Measurements from ENCODE around the gene ZNF337.
A peak's percentile ranks its signal among the peaks of the same experiment; 100 is the strongest.
"Not testable (repeated sequence)": the region's sequence is repeated elsewhere in the genome, so short reads cannot be mapped to it uniquely, and the experiment has no call there.

Gene ZNF337

GRCh38 chr20:25692499-25692898, 4.2 kb downstream of the ZNF337 start:
- no peak for DNase-seq

GRCh38 chr20:25690427-25690826, 6.2 kb downstream of the ZNF337 start:
- DNase-seq = no peak

DNA sequence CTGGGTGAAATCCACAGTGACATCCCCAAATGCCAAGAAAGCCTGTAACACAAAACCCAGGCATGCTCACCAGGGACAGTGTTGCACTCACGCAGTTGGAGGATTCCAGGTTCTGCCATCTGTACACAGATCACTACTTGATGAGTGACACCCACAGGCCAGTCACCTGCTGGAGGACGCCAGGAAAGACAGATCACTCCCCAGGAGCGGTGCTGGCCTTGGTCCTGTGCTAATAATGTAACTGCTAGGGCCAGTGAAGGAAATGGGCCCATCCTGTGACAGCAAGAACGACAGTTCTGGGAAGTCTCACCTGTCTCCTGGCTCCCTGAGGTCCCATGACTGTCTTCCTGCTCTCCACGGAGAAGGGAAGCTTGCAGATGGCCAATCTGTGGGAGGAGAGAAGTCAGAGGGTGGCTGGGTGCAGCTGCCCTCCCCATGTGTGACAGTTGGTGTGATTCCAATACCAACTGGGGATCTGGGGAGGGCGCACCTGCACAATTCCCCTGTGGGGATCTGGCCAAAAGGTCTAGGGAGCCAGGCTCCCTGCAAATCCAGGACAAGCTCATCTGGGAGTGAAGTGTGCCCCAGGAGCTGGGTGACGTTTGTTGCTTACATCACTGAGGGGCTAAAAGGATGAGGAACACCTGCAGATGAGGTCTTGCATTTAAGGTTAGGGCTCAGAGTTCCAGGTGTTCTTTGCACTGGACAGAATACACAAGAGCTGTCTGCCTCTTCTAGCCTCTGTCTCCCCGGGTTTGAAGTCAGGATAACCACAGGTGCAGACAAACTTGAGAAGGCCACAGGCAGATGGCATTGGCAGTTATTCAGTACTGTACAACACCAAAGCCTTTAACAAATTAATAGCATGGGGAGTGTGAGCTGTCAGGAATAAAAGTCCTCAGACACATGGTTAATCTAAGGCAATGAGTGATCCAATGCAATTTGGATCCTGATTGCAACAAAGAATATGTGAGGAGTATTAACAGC, 10.3 kb downstream of the ZNF337 start:
- DNase-seq = no peak

- DNase-seq = no peak
These were observed 11.2 kb downstream of the ZNF337 start for GRCh38 chr20:25685276-25686080.

GRCh38 chr20:25683826-25684225, 12.8 kb downstream of the ZNF337 start:
- not testable (repeated sequence) for DNase-seq

- no peak for DNase-seq
These were observed 13.6 kb downstream of the ZNF337 start for GRCh38 chr20:25683050-25683449.

GRCh38 chr20:25676164-25676809, 20.4 kb downstream of the ZNF337 start:
- peak; percentile 2 for DNase-seq

GRCh38 chr20:25675161-25675560, 21.5 kb downstream of the ZNF337 start:
- no peak for DNase-seq

DNA sequence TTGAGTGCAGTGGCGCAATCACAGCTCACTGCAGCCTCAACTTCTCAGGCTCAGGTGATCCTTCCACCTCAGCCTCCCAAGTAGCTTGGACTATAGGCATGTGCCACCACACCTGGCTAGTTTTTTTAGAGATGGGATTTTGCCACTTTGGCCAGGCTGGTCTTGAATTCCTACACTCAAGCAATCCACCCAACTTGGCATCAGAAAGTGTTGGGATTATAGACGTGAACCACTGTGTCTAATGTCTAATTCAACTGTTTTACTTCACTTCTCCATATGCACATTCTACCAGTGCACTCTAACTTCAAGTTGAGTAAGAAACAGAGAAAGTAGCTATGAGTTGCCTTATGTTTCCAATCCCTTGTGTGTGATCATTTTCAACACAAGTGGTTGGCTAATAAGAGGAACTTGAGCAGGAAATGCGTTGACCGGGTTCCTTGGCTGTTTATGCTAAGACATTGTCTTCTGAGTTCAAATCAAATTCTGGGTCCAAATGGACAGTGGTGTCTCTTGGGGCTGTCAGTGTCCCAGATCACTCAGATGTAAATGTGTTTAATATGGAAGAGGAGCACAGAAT, 23.9 kb downstream of the ZNF337 start:
- DNase-seq = no peak

DNA sequence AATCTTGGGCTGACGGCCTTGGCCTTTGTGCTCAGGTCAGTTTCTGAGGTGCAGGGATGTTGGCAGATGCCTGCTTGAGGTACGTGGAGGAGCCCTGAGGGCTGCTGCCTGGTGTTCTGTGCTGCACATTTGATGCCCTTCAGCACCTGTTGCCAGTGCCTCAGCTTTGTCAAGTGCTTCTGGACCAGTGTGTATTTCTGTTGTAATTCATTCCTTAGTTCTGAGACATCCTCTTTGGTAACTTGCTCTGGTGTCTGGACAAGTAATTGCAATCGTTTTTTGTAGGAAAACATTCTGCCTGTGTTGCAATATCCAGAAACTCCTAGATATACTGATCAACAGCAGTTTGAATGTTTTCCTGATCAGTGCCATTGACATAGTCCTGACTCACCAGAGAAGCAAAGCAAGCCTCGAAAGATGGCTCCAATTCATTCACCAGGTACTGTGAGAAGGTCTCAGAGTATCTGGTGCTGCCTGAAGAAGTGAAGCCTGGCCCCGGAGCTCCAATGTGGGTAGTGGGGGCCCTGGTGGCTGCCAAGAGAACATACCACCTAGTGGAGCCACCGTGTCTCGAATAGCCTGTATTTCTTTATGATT, 26.7 kb downstream of the ZNF337 start:
- DNase-seq = no peak

GRCh38 chr20:25668446-25668845, 28.2 kb downstream of the ZNF337 start:
- DNase-seq = no peak

DNA sequence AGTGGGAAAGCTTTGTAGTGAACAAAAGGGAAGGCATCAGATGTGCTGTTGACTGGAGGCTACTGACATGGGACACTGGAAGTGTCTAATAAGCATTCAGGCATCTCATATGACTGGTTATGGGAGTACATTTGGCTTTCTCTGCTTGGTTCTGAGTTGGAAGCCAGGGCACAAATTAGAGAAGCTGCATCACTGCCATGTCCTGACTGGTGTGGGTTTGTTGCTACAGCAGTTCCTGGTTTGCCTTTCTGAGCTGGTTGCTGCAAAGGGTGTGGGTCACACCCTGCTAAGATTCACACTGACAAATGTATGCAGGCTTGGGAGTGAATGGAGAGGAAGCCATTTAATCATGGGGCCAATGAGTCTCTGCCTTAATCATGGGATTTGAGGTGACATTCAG, 36.7 kb downstream of the ZNF337 start:
- DNase-seq = no peak

DNA sequence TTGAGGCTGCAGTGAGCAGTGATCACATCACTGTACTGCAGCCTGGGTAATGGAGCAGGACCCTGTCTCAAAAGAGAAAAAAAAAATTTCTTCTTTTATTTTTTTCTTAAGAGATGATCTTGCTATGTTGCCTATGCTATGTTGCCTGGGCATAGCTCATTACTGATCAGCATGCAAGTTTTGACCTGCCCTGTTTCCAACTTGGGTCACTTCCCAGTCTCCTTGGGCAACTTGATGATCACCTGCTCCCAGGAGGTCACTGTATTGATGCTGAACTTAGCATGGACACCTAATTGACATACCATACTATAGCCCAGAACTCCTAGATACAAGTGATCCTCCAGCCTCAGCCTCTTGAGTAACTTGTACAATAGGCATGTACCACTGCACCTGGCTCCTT, 42.2 kb downstream of the ZNF337 start:
- DNase-seq = no peak

DNA sequence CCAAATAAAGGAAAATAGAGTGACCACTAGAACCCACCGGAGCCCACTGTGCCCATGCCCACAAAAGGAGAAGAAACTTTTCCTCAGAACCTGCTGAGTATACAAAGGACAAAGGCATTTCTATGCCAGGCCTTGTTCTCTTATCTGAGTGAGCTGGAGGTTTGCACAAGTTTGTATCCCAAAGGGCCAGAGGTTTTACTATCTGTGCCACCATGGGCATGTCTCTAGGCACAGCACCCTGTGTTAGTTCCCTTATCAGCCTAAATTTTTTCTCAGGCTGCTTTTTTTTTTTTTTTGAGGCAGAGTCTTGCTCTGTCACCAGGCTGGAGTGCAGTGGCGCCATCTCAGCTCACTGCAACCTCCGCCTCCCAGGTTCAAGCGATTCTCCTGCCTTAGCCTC, 43.8 kb downstream of the ZNF337 start:
- not testable (repeated sequence) for DNase-seq

GRCh38 chr20:25644814-25645213, 51.8 kb downstream of the ZNF337 start:
- DNase-seq = no peak

GRCh38 chr20:25643716-25644115, 52.9 kb downstream of the ZNF337 start:
- DNase-seq = no peak

GRCh38 chr20:25637247-25637646, 59.4 kb downstream of the ZNF337 start:
- DNase-seq = no peak

- DNase-seq = no peak
These were observed 63.5 kb downstream of the ZNF337 start for GRCh38 chr20:25632940-25633790.

- not testable (repeated sequence) for DNase-seq
These were observed 66.0 kb downstream of the ZNF337 start for GRCh38 chr20:25630615-25631014.

DNA sequence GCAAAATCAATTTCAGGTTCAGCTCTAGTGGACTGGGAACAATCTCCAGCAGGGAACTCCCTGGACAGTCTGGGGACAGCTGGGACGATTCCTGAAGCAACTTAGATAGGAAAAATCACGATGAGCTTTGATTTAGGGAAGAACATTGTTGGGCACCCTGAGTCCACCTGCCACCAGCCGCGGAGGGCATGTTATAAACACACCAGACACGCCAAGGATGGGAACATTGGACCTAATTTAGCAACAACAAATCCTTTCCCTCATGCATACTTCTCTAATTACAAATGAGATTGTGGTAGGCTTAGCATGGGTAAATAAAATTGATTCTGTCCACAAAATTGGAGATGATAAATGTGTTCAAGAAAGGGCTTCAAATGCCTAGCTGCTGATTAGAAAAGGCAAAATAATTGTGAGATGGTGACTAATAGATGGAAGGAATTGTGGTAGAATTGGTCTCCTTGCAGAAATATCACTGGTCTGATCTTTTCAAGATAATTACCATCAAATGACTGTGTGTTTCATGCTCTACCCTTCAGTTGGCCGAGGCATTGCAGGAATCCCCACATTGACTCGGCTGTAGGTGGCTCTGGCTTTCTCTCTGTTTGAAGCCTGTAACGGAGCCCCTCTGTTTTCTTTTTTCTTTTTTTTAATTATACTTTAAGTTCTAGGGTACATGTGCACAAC, 66.7 kb downstream of the ZNF337 start:
- DNase-seq = no peak

GRCh38 chr20:25626779-25627178, 69.9 kb downstream of the ZNF337 start:
- DNase-seq = no peak
